Suprapubic skin (tissue), 2 donors: ENCODE data around the gene CLDN20.

ENCODE experiments used
- EP300 ChIP-seq: sonication (generic); formaldehyde crosslinking; IDR thresholded peaks from one replicate; pipeline ENCODE4 v1.6.1; 2017; ENCODE audit warnings: antibody characterized with exemption
- POLR2A ChIP-seq, 2 donors: fragments of 450-650 bp; IDR thresholded peaks; one replicate each; pipeline ENCODE4 v1.6.1; 2017; ENCODE audit warnings: antibody characterized with exemption in 2 of 2, mild to moderate bottlenecking in 2 of 2, moderate library complexity in 2 of 2

GRCh38 chr6:155237613-155238012, 26.2 kb upstream of the CLDN20 start:
- TF ChIP-seq EP300 (no peak), POLR2A (IDR thresholded peaks at IDR 0.05) (no peak)
